GM18867 (cell line): ENCODE measurements around the gene PIP5K1C.
"Not testable (repeated sequence)": the region's sequence is repeated elsewhere in the genome, so short reads cannot be mapped to it uniquely, and the experiment has no call there.

ENCODE experiments used
- ATAC-seq: cut with Tn5 transposase; IDR thresholded peaks from one replicate; pipeline ENCODE4 v1.9.1; 2021; ENCODE audit warnings: mild to moderate bottlenecking, moderate library complexity; ENCODE audit not compliant: unreplicated experiment

Gene PIP5K1C

GRCh38 chr19:3591876-3592613 lies 108.2 kb downstream of the PIP5K1C start:
- ATAC-seq: no peak

DNA sequence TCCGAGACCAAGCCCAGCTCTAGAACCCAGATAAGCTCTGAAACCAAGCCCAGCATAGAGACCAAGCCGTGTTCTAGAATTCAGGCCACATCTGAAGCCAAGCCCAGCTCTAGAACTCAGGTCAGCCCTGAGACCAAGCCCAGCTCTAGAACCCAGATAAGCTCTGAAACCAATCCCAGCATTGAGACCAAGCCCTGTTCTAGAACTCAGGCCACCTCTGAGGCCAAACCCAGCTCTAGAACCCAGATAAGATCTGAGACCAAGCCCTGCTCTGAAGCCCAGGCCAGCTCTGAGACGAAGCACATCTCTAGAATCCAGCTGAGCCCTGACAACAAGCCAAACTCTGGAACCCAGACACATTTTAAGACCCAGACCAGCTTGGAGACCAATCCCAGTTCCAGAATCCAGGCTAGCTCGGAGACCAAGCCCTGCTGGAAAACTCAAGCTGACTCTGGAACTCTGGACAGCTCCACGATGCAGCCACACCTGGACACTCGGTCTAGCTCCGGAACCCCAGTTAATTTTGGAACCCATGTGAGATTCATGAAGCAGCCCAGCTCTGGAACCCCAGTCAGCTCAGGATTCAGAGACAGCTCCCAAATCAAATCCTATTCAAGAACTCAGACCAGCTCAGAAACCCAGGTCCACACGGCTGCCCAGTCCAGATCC lies 109.1 kb downstream of the PIP5K1C start:
- no peak for ATAC-seq

DNA sequence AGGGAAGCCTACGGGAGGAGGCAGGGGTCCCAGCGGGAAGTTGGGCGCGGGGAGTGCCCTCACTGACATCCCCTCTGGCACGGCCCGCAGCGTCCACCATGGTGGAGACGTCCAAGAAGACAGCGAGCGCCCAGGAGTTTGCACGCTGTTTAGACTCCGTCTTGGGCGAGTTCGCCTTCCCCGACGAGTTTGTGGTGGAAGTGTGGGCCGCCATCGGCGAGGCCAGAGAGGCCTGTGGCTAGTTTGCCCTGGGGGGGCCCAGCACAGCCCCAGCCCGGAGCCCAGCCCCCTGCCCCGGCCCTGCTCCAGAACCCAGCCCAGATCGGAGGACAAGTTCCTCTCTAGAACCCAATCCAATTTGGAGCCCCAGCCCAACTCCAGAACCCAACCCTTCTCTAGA lies 110.3 kb downstream of the PIP5K1C start:
- ATAC-seq: no peak

- ATAC-seq: no peak
Observed at GRCh38 chr19:3589439-3589838, 110.8 kb downstream of the PIP5K1C start.

- no peak for ATAC-seq
Observed at GRCh38 chr19:3586707-3587346, 113.4 kb downstream of the PIP5K1C start.

DNA sequence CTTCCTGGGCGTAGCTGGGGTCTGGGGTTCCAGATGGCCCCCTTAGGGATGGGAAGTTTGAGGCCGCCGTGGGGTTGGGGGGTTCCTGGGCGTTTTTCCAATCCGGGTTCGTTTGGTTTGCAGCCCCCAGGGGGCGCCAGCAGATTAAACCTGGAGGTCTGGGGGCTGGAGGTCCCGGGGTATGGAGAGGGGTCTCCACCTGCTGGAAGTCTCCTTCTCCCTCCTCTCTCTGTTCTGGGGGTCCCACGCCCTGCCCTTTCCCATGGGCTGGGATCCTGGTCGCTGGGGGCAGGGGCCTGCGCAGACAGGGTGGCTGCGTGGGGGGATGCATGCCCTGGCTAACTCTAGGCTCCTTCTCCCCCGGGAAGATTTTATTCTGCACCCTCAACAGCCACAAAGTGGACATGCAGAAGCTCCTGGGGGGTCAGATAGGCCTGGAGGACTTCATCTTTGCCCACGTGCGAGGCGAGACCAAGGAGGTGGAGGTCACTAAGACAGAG lies 114.1 kb downstream of the PIP5K1C start:
- no peak for ATAC-seq

DNA sequence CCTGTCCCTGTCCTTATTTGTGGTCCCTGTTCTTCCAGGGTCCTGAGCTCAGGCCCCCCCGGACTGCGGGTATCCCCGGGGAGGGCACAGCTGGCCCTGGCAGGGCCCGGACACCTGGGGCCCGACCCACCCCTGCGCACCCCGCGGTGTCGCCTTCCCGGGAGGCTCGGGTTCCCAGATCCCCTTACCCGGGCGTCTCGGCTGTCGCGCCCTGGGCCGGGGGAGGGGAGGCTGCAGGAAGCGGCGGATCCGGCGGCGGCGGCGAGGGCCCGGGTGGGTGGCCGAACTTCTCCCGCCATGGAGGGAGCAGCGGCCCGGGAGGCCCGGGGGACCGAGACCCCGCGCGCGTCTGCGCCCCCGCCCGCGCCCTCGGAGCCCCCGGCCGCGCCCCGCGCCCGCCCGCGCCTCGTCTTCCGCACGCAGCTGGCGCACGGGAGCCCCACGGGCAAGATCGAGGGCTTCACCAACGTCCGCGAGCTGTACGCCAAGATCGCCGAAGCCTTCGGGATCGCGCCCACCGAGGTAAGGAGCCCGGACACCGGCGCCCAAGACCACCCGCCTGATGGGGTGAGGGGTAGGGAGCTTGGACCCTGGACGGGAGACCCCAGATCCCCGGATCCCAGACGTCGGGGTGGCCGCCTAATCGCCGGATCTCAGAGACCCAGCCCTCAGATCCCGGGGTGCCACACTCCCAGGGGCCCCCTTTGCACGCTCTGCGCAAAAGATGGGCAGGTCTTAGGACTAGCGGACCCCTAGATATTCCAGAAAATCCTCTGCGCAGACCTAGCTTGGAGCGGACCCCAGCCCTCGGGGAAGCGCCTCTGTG lies 114.8 kb downstream of the PIP5K1C start, which contains the start of gene GIPC3:
TSS of gene GIPC3 (plus strand) at position 178 of the 826 bp plus-strand sequence. CDS start at position 298, 120 bp downstream.
- ATAC-seq: no peak

DNA sequence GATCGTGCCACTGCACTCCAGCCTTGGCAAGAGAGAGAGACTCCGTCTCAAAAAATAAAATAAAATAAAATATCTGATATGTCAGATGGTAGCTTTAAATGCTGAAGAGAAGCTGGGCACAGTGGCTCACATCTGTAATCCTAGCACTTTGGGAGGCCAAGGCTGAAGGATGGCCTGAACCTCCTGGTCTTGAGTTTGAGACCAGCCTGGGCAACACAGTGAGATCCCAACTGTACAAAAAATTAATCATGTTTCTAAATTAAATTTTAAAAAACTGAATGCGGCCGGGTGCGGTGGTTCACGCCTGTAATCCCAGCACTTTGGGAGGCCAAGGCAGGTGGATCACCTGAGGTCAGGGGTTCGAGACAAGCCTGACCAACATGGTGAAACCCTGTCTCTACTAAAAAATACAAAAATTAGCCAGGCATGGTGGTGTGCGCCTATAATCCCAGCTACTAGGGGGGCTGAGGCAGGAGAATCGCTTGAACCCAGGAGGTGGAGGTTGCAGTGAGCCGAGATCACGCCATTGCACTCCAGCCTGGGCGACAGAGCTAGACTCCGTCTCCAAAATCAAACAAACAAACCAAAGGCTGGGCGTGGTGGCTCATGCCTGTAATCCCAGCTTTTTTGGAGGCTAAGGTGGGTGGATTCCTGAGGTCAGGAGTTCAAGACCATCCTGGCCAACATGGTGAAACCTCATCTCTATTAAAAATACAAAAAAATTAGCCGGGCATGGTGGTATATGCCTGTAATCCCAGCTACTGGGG lies 116.0 kb downstream of the PIP5K1C start:
- not testable (repeated sequence) for ATAC-seq

- ATAC-seq: not testable (repeated sequence)
Observed at GRCh38 chr19:3581792-3582191, 118.5 kb downstream of the PIP5K1C start.
